GM12873 (cell line): ENCODE data around the gene RABGGTA.

ENCODE experiments used
- CTCF ChIP-seq: IDR thresholded peaks from 2 replicates; pipeline ENCODE4 v1.5.1; 2012; ENCODE audit warnings: low read depth, mild to moderate bottlenecking, moderate library complexity, low read length, control low read depth; ENCODE audit not compliant: insufficient read depth; ENCODE audit errors: missing control alignments

The RABGGTA gene

GRCh38 chr14:24267516-24267915 is 3.9 kb downstream of the RABGGTA start:
- no peak for TF ChIP-seq CTCF

- no peak for TF ChIP-seq CTCF
Observed at GRCh38 chr14:24266344-24267244, 4.8 kb downstream of the RABGGTA start.

GRCh38 chr14:24264298-24264697 is 7.1 kb downstream of the RABGGTA start:
- no peak for TF ChIP-seq CTCF

- no peak for TF ChIP-seq CTCF
Observed at GRCh38 chr14:24263848-24264247, 7.5 kb downstream of the RABGGTA start.

GRCh38 chr14:24262821-24263733 is 8.3 kb downstream of the RABGGTA start, which contains the start of gene TGM1:
TSS of gene TGM1 (minus strand) at chr14:24263177. CDS start at chr14:24262352, 825 bp downstream.
- no peak for TF ChIP-seq CTCF

GRCh38 chr14:24261969-24262327 is 9.4 kb downstream of the RABGGTA start:
- no peak for TF ChIP-seq CTCF
